Measurements from ENCODE around the gene AKAP6.

AKAP6 gene

GRCh38 chr14:32633224-32633859 lies 304.2 kb downstream of the AKAP6 start:
- DNase-seq = no peak

GRCh38 chr14:32633930-32634329 lies 304.8 kb downstream of the AKAP6 start:
- no peak for DNase-seq

GRCh38 chr14:32635061-32635719 lies 306.1 kb downstream of the AKAP6 start:
- no peak for DNase-seq

GRCh38 chr14:32637582-32637981 lies 308.5 kb downstream of the AKAP6 start:
- no peak for DNase-seq

DNA sequence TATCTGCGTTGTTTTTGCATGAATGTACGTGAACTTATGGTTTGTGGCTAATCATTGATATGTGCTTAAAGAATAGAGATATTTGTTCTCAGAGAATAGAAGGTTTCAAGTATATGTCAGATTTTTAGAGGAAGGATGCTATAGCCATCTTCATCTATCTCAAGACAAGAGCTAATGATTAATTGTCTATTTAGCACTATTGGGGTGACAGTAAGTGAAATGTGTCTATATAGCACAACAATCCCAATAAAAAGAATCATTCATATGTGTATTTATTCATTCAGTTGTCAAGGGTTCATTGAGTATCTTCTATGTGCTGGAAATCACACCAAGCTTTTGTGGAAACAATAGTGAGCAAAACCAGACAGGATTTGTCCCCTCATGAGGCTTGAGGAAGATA lies 310.1 kb downstream of the AKAP6 start:
- no peak for DNase-seq

DNA sequence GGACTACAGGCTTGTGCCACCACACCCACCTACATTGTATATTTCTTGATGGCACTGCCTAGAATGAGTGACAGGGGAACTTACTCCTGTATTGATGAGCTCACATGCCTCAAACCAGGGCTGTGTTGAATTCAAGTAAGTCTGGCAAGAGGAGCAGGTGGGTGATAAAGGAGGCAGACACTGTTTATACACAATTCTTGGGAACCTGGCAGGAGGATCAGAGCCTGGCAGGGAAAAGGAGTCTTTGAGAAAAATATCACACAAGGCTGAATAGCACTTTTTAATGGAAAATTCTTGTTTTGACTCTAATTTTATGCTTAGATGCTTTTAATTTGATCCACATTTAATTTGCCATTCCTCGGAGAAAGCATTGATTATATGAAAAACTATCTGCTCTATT lies 316.5 kb downstream of the AKAP6 start:
- DNase-seq = no peak

- no peak for DNase-seq
Observed at GRCh38 chr14:32648434-32648833, 319.3 kb downstream of the AKAP6 start.

- DNase-seq = no peak
Observed at GRCh38 chr14:32650030-32650429, 320.9 kb downstream of the AKAP6 start.

GRCh38 chr14:32650665-32651064 lies 321.6 kb downstream of the AKAP6 start:
- DNase-seq = no peak

- no peak for DNase-seq
Observed at GRCh38 chr14:32654106-32654505, 325.0 kb downstream of the AKAP6 start.

DNA sequence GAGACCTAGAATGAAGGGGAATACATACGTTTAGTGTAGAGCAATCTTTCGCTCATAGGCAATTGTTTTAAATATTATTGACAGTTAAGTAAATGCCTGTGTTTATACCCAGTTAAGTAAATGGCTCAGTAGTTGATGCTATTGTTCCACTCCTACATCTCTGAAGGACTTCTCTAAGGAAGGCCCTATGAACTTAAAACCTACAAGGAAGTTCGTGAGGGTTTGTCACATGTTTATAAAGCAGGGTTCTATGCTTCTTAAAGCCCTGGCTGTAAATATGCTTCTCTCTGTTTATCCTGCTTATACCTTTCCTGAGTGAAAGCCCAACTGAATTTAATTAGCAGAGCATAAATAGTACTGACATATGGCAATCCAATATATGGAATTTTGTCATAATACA lies 327.5 kb downstream of the AKAP6 start:
- DNase-seq = no peak

GRCh38 chr14:32657081-32657480 lies 328.0 kb downstream of the AKAP6 start:
- no peak for DNase-seq

GRCh38 chr14:32661216-32661615 lies 332.1 kb downstream of the AKAP6 start:
- DNase-seq = no peak

- no peak for DNase-seq
Observed at GRCh38 chr14:32662211-32662610, 333.1 kb downstream of the AKAP6 start.

GRCh38 chr14:32666308-32666707 lies 337.2 kb downstream of the AKAP6 start:
- no peak for DNase-seq

- no peak for DNase-seq
Observed at GRCh38 chr14:32667287-32667686, 338.2 kb downstream of the AKAP6 start.

- DNase-seq = no peak
Observed at GRCh38 chr14:32667791-32668190, 338.7 kb downstream of the AKAP6 start.

GRCh38 chr14:32669391-32669790 lies 340.3 kb downstream of the AKAP6 start:
- DNase-seq = no peak

GRCh38 chr14:32675433-32675832 lies 346.3 kb downstream of the AKAP6 start:
- no peak for DNase-seq

DNA sequence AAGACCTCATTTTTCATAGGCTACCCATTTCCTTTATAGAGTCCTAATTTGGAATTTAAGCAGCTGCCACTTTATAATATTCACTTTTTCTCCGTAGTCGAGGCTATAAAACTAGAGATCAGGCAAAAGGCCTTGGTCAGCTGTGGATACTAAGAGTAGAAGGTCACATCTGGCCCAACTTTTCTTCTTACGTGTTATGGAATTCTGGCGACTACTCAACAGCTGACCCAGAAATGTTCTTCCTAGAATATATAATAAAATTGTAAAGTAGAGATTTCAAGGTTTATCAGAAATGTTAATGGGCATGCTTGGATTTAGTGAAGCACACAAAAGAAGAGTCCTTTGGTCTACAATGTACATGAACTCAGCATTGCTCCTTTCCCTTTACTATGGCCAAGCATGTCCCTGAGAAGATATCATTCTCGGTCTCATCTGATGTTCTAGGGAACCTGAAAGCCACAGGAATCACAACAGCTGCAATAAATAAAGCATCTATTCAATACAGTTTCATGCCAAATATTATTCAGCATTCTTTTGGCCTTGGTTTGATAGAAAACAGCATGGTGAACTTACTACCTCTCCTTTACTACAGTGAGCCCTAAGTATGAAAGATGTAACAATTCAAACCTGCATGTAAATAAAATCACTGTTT lies 348.2 kb downstream of the AKAP6 start:
- DNase-seq = no peak

GRCh38 chr14:32678088-32678487 lies 349.0 kb downstream of the AKAP6 start:
- no peak for DNase-seq

DNA sequence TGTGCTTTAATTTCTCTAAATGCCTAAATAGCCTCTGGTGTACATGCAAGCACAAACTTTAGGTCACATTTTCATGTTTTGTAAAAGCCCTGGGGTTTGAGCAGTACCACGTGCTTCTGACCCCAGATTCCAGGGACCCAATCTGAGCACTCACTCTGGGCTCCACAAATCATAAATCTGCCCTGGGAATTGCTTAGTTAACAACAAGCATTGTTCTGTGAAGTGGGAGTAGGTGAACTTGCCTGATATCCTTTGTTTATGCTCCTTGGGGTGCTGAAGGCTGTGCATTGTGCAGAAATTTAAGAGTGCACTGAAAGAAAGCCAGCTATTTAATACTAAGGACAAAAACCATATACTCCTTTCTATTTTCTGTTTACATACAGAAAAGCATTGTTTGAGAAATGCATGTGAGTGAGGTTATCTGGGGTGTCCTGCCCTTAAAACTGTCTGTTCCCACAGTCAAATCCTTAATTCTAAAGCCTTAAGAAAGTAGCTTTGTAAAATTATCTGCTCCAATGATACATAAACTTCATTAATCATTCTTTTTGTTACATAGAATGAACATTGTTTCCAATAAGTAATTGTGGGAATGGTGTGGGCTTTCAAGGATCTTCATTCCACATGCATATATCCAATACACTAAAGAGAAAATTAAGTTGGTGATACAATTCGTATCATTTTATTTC lies 351.0 kb downstream of the AKAP6 start:
- no peak for DNase-seq

GRCh38 chr14:32681598-32681997 lies 352.5 kb downstream of the AKAP6 start:
- no peak for DNase-seq

GRCh38 chr14:32682214-32682613 lies 353.1 kb downstream of the AKAP6 start:
- DNase-seq = no peak
